Erythroblast (primary cell): ENCODE data around the gene NOL4L.

ENCODE experiments used
- GATA1 ChIP-seq: IDR thresholded peaks from 2 replicates; pipeline ENCODE4 v1.6.1; 2011; ENCODE audit warnings: low read depth, mild to moderate bottlenecking, control low read depth, low read length, moderate library complexity
- POLR2A ChIP-seq: IDR thresholded peaks from 2 replicates; pipeline ENCODE4 v1.6.1; 2011; ENCODE audit warnings: mild to moderate bottlenecking, low read length

DNA sequence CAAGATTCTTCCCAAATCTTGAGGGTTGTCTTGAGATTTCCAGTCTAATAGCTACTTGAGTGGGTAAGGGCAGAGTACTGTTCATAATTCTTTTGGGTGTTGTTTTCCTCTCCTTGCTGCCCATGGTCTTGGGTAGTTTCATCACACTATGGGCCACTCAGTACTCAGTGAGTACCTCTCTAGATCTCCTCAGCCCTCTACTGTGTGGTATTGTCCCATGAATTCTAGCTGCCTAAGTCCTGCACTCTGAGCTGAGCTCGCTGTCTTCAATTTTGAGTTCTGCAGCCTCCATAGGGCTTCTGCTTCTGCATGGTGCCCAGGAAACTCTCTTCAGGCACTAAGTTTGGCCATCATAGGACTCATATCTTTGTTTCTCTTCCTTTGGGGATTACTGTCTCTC, 184.7 kb downstream of the NOL4L start:
- TF ChIP-seq POLR2A (no peak), GATA1 (no peak)
